Stimulated activated CD4-positive, alpha-beta T cell treated with anti-CD3 and anti-CD28 coated beads, Interleukin-1b, Interleukin-23, amount 100 ng/mL, for 1 hour (primary cell): ENCODE measurements around the gene EYA4.

Source experiments
- DNase-seq, 2 donors: peaks; one replicate each; pipeline ENCODE4 v3.0.0-alpha.2; 2020; ENCODE audit warnings: low read depth in 2 of 2

The EYA4 gene

DNA sequence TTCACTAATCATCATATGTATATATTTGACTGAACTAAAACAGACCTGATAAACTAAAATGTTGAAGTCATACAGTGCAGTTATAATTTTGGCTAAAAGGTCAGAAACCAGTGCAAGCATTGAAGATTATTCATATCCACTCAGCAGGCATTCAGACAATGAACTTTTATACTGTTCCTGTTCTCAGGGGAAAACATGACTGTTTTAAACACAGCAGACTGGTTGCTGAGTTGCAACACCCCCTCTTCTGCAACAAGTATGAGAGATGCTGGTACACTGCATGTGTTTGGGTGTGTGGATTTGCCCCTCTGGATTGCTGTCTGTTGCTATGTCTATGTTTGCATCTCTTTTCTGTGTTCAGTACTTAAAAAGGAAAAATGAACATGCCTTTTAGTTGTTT lies 206.8 kb downstream of the EYA4 start:
- no peak for DNase-seq

DNA sequence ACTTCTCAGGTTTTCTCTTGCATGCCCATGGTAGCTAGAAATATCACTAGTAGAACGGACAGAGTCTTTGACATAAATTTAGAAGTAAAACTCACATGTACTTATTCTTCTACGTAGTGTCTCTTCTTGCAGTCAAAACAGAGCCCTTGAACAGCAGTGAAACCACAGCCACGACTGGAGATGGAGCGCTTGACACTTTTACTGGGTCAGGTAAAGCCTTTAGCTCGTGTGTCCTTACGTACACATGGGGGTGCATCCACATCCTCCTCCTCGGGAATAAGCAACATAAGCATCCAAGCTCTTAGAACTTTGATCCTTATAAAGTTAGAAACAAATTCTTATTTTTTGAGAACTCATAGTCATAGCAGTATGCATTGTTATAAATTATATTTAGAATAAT lies 215.3 kb downstream of the EYA4 start:
- no peak for DNase-seq

DNA sequence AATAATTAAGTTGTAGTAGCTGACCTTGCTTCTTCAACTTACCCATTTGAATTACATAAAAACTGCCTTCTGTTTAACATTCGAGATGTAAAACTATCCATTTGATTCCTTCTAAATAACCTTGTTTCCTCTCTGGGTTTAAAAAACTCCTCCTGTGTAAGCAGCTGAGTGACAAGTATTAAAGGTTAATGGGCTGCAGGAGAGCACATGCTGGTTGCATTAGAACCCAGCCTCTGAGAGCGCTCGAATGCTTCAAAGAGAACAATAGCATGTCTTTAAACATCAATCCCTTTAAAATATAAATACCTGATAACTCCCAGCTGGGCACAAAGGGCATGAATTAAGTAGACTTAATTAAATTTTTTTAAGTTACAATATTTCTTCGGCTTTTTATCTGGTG lies 215.8 kb downstream of the EYA4 start:
- DNase-seq = no peak

DNA sequence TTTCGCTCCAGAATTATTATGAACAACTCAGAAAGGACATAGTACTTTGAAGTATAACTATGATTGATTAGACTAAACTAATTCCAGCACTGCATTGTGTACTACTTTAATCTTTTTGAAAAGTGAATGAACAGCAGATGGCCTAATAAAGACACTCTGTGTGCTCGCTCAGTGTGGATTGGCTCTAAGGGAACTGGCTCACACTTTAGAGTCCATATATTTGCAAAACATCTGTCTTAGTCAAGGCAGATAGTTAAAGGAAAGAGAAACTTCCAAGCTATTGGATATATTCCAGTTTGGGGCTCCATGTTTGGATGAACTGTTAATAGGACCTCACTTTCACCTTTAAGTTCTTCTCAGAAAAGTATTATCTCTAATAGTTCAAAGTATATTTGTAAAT lies 218.9 kb downstream of the EYA4 start:
- no peak for DNase-seq

DNA sequence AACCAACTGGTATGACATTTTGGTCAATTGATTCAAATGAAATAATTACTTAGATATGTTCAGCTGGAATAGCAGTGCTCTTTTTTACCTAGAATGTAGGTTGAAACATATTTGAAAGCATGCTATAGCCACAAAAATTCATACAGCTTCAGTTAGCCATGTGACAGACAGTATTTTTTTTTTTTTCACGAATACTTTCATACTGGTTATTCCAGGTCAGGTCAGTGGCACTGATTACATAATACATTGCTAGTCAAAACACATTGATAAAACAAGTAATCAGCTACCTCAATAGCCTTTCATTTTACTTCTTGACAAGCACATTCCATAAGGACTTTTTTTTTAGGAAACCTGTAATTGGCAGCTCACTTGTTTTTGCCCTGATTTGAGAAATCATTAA lies 222.6 kb downstream of the EYA4 start:
- DNase-seq = no peak

DNA sequence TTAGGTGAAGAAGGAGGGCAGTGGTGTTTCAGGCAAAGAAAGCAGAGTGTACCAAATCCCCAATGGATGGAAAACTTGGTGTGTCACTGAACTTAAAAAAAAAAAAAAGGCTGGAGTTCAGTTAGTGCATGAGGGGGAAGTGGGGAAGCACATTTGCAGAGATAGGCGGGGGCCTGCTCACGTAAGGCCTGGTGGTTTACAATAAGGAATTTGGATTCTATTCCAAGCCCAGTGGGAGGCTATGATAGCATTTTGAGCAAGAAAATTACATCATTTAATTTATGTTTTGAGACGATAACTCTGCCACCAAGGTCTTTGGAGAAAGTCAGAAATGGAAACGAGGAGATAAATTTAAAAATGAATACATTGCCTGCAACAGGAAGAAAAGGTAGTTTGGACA lies 225.5 kb downstream of the EYA4 start:
- no peak for DNase-seq

DNA sequence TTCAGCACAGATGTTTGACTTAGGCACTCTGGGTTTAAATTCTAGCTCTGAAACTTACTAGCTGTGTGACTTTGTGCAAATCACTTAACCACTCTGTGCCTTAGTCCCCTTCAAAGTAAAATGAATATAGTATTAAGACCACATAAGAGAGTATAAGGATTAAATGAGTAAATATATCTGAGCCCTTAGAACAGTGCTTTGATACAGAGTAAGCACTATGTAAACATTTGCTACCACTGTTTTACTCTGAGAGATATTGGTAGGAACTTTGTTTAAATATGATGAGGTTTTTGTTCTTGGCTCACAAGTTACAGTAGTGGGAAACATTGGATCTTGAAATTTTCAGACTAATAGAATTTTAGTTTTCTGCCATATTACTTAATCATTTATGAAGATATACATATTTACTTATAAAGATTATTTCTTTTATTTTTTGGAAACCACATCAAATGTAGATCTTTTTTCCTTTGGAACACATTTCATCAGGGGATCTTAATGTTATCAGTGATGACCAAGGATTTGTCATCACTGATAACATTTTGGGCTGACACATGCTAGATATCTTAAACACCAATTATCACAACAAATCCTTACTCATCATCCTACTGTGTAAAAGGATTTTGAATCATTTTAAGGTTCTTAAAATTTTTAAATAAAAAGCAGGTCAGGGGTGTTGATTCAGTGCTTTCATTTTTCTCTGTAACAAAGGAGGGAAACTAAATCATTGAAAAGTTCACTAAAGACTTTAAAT lies 226.2 kb downstream of the EYA4 start:
- DNase-seq = no peak

DNA sequence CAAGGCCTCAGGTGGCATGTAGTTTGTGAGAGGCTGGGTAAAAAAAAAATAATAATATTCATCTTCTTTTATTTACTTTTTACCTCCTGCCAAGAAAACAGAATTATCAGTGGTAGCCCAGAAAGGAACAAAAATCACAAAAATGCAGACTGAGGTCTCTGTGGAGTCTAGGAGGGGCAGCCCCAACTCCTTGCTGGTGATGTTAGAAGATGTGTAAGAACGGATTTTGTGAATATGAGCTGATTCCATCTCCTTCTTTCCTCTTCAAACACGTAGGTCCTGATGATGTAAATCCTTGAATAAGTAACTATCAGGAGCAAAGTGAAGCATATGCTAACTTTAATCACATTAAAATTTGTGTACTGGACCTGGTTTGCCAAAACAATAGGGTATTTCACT lies 226.8 kb downstream of the EYA4 start:
- DNase-seq = no peak

DNA sequence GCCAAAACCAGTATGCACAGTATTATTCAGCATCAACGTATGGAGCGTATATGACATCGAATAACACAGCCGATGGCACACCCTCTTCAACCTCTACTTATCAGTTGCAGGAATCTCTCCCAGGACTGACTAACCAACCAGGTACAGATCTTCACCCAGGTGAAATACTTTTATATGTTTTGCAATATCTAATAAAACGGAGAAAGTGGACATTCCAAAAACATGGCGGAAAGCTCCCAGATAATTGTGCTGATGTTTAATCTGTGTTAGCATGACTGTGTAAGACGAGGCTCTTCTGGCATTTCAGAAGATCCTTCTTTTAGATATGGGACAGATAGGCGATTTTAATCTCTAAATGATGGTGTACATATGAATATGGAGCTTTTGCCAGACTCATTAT lies 227.4 kb downstream of the EYA4 start:
- DNase-seq = no peak

DNA sequence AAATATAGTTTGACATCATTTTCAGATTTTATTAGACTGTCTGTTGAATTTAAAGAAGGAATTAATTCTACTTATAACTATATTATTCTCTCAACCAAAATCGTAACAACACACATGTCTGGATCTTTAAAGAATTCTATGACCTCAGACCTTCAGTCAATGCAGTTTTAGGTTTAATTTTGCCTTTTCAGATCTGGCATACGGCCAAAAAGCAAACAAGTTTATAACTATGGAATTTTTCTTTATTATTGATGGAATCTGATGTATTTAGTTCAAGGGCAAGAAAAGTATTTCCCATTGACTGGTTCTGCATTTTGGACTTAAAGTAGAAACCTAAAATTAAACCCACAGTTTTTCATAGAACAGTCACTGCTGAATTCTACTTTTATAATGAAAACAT lies 233.4 kb downstream of the EYA4 start:
- no peak for DNase-seq

DNA sequence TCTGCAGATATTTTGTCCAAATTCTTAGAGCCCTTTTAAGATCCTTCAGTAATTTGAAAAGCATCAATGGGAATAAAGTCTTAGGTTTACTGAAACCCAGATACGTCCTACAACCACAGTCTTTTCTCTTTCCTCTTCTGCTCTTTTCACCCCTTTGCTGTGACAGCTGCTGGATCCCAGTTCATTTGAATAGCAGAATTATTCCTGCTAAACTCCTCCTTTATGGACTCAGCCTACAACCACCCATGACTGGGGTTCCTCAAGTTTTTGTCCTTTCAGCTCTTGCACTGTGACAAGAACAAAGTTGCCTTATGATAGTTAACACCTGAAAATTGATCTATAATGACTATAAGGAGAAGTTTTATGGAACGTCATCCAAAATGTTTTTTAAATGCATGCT lies 237.5 kb downstream of the EYA4 start:
- DNase-seq = no peak

DNA sequence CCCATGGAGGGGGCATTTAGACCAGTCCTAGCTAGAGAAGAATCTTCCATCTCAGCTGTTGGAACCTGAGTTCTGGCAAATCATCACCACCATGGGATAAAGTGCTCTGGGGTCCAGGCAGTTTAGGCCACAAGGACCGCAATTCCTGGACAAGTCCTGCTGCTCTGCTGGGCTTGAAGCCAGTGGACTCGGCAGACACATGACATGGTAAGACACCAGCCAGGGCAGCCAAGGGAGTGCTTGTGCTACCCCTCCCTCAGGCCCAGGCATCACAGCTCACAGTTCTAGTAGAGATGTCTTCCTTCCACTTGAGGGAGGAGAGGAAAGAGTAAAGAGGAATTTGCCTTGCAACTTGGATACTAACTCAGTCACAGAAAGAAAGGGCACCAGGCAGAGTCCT lies 246.0 kb downstream of the EYA4 start:
- DNase-seq = no peak

DNA sequence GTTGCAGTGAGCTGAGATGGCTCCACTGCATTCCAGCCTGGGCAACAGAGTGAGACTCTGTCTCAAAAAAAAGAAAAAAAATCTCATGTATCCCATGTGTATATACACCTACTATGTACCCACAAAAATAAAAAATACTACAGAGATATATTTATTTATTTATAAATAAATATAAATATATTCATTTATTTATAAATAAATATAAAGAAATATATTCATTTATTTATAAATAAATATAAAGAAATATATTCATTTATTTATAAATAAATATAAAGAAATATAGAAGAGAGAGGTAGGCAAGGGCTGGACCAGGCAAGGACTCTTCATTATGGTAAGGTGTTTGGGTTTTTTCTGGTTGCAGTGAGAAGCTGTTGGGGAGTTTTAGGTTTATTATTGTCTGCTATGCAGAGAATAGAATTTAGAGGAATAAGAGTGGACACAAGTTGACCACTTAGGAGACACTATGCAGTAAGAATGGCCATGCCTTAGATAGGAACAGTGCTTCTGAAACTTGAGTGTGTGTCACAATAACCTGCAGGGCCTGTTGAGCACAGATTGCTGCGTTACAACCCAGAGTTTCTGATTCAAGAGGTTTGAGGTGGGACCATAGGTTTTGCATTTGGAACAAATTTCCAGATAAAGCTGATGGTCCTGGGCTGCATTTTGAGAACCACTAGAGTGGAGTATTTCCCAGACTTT lies 254.2 kb downstream of the EYA4 start:
- DNase-seq = no peak

DNA sequence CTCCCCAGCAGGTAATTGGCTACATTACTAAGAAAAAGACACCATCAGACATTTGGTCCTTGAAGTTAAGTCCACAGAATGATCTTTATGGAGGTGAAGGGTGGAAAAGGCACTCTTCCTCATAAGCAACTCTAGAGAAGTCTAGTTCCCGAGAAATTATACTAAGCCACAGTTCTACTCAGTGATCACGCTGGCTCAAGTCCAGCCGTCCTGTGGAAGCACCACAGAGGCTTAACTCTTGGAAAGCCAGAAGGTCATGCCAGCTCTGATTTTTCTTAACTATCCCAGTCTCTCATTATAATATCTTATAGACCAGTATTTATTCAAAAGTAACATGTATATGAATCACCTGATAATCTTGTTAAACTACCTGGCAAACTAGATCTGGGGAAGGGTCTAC lies 258.5 kb downstream of the EYA4 start:
- DNase-seq = no peak

DNA sequence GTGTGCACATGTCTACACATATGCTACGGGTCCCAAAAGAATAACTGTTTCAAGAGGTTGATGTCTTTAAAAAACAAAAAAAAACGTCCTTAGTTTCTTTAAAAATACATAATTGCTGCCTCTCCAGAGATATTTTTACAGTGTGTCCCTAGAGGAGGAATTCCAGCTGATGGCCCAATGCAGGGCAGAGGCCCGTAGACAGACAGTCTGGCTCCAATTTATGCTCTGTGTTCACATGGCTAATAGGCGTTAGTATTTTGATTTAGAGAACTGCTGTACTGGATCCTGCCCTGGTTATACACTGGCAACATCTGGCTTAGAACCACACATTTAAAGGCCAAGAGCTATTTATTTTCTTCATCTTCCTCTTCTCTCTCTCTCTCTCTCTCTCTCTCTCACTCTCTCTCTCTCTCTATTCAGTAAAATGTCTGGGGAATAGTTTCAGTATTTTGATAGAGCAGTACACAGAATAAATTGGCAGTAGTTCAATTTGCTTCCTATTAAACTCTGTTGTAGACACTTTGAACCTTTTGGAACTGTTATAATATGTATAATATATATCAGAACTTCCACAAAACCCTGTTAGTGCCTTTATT lies 260.6 kb downstream of the EYA4 start:
- DNase-seq = no peak

DNA sequence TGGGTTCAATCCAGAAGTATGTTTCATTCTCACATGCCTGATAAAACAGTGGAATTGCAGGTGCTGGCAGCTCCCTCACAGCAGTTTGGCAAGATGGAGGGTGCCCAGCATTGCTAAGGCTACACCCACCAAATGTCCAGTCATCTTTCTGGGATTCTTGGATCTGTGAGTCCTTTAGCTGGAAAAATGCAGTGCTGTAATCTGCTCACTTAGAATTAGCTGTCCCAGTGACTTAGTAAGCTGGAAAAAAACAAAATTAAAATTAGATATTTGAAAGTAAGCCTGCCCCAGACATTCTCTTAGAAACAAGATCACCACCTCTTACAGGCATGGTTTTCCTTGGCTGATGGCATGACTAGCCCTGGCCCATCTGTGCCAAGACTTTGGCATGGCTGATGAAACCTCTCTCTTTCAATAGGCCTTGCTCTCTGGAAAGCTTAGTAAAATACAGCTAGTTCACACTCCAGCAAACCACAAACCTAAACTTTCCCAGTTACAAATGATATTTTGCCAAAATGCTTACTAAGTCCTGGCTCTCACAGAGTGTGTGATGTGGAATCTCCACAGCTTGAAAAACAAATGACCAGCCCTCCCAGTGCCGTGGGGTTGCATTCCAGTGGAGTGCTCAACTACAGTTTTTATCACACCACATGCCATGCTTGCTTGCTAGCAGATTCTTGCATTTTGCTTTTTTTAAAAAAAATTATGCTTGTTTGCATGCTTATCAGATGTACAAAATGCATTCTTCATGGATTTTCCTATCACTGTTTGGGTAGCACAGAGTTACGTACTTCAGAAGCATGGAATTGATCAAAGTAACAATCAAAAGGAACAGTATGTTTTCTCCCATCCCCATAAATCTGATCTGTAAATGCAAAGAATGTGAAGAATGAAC lies 261.5 kb downstream of the EYA4 start:
- DNase-seq = no peak

DNA sequence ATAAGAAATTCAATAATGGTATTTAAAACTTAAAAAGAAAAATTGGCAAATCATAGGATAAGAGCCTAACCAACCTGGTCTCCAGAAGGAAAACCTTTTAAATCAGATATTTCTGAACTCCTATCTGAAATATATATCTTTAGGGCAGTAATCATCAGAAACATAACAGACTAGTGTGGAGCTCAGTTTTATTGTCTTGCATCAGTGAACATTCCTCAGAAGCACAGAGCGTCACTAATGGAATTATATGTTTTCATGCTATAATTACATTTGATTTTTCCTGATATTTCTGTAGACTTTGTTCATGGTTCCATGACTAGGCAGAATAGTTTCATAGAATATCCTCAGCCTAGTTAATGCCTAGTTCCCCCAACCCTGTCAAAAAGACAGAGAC lies 262.2 kb downstream of the EYA4 start:
- DNase-seq = no peak

DNA sequence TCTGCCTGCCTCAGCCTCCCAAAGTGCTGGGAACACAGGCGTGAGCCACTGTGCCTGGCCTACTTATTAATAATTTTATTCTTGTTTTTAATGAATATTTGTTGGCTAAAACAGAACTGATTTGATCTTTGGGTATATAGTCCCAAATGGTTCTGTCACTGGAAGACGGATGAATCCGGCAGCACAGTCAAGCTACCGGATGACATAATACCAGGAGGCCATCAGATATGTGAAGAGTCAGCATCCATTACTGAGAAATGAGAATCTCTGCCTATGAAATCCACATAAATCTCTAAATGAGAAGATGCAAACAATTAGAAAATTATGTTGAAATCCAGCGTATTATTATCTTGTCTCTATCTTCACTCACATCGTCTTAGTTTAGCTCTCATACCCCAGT lies 263.0 kb downstream of the EYA4 start:
- DNase-seq = no peak

DNA sequence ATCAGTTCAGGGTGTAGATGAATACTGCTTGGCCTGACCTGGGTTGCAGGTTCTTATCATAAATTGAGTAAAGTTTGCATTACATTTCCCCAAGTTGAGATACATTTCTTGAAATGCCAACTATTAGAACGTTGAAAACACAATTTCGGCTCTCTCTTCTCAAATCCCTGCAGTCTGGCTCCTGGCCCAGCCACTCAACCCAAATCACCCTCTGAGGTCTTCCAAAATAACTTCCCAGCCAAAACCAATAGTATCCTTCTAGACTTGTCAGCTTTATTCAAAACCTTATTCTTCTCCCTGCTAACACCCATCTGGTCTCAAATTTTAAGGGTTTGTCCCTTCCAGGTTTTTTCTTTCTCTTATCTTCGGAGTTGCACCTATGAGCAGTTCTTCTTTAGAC lies 263.6 kb downstream of the EYA4 start:
- DNase-seq = no peak

DNA sequence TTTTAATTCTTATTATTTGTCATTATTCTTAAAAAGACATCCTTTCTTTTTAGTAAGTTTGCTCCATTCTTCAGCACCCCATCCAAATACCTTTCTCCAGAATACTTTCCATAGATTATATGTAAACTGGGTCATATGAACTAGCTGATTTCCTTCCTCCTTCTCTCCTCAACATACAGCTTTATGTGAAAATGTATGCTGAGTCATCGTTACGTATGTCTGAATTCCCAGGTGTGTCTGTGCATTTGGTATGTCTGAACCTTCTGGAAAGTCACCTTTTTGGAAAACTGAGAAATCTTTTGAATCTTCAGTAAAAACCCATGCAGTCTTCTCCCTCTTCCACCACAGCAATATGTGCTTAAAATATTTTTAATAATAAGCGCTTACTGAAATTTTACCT lies 264.5 kb downstream of the EYA4 start:
- no peak for DNase-seq

DNA sequence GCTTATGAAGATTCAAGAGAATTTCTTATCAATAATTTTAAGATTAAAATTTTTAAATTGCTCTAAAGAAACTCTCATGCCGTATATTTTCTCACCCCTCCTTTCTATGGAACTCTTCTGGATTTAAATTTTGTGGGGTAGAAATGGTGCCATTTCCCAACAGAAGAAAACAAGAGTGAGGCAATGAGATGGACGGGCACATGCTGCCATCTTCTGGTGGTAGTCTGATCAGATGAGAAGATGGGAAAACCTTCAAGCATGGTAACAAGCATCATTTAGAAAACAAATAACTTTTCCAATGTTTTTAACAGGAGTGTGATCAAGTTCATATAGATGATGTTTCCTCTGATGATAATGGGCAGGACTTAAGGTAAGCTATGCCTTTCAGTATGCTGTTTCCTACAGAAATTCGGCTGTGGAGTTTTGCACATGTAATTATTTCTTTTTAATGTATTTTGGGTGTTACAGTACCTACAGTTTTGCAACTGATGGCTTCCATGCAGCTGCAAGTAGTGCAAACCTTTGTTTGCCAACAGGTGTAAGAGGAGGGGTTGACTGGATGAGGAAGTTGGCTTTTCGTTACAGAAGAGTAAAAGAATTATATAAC lies 271.4 kb downstream of the EYA4 start:
- no peak for DNase-seq

DNA sequence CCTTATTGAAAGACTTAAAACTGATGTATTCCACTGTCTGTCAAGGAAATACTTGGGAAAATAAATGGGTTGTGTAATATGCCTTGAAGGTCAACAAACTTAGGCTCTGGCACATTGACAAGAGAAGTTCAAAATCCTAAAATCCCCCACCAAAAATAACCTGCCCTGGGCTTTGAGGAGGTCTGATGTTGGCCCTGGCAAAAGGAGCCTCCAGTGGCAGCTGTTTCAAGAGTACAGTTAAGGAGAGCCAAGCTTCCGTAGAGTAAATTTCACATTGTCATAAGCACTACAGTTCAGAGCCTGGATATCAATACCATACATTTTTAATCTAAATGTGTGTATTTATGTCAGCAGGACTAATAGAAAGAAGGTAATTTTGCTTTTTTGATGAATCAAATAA lies 282.7 kb downstream of the EYA4 start:
- DNase-seq = no peak
